Measurements from ENCODE around the gene PTPRT. TPM values are rescaled to one million over a fixed set of nuclear protein-coding genes. Genes with fewer than 3 reads are reported as not detected.

PTPRT gene
- total and polyA plus RNA-seq, 2 of the 13 experiments (the other 11 are each of a cell fraction or from before 2014, with no cell fraction given), result under 0.01 to 0.09 TPM

DNA sequence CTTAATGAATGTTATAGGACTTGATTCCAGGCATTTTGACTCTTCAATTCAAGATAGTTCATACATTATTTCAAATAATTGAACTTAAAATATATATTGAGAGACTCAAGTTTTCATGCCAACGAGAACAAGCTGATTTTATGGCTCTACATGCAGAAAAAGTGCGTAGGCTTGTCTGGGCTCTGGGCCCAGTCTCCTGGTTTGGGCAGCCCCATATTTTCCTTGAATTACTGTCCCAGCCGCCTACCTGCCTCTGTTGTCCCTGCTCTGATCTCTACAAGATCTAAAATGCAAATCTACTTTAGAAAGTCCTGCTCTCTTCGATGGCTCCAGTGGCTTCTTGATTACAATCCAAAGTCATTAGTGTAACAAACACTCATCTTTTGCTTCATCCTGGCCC, 1034.1 kb downstream of the PTPRT start (continued):
- TF ChIP-seq, protein P1, sequence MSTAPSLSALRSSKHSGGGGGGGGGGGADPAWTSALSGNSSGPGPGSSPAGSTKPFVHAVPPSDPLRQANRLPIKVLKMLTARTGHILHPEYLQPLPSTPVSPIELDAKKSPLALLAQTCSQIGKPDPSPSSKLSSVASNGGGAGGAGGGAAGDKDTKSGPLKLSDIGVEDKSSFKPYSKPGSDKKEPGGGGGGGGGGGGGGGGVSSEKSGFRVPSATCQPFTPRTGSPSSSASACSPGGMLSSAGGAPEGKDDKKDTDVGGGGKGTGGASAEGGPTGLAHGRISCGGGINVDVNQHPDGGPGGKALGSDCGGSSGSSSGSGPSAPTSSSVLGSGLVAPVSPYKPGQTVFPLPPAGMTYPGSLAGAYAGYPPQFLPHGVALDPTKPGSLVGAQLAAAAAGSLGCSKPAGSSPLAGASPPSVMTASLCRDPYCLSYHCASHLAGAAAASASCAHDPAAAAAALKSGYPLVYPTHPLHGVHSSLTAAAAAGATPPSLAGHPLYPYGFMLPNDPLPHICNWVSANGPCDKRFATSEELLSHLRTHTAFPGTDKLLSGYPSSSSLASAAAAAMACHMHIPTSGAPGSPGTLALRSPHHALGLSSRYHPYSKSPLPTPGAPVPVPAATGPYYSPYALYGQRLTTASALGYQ (CRISPR knock-in tag; IDR thresholded peaks at IDR 0.05), result no peak
- no peak for TF ChIP-seq SP140L (CRISPR knock-in tag; IDR thresholded peaks at IDR 0.05; ENCODE audit: borderline replicate concordance)
- no peak for TF ChIP-seq NKX3-1 (CRISPR knock-in tag; IDR thresholded peaks at IDR 0.05)
- TF ChIP-seq, protein P2, sequence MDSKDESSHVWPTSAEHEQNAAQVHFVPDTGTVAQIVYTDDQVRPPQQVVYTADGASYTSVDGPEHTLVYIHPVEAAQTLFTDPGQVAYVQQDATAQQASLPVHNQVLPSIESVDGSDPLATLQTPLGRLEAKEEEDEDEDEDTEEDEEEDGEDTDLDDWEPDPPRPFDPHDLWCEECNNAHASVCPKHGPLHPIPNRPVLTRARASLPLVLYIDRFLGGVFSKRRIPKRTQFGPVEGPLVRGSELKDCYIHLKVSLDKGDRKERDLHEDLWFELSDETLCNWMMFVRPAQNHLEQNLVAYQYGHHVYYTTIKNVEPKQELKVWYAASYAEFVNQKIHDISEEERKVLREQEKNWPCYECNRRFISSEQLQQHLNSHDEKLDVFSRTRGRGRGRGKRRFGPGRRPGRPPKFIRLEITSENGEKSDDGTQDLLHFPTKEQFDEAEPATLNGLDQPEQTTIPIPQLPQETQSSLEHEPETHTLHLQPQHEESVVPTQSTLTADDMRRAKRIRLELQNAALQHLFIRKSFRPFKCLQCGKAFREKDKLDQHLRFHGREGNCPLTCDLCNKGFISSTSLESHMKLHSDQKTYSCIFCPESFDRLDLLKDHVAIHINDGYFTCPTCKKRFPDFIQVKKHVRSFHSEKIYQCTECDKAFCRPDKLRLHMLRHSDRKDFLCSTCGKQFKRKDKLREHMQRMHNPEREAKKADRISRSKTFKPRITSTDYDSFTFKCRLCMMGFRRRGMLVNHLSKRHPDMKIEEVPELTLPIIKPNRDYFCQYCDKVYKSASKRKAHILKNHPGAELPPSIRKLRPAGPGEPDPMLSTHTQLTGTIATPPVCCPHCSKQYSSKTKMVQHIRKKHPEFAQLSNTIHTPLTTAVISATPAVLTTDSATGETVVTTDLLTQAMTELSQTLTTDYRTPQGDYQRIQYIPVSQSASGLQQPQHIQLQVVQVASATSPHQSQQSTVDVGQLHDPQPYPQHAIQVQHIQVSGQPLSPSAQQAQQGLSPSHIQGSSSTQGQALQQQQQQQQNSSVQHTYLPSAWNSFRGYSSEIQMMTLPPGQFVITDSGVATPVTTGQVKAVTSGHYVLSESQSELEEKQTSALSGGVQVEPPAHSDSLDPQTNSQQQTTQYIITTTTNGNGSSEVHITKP (CRISPR knock-in tag; IDR thresholded peaks at IDR 0.05; ENCODE audit: low read depth), result no peak
- no peak for TF ChIP-seq SRY (CRISPR knock-in tag; IDR thresholded peaks at IDR 0.05)

DNA sequence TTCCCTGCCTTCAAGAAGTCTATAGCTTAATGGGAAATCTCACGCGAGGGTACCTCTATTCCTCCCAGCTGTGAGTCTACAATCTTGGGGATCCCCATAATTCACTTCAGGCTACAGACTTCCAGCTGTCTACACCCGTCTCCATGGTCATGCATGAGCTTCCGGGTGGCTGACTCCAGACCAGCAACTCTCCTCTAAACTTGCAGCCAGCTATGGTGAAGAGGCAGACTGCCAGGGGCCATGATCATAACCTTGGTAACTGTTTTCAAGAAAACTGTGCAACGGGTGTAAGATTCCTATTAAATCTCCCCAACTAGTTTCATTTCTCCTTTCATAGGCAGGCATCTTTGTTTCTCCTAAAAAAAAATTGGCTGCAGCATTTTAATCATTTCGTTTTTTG, 1037.1 kb downstream of the PTPRT start:
- ChIA-PET CTCF (ENCODE audit: low intra/inter-chr PET ratio, low total read pairs) (no interaction called here), POLR2A (no interaction called here)
- TF ChIP-seq ZNF143 (CRISPR knock-in tag; IDR thresholded peaks at IDR 0.05), result no peak
- TF ChIP-seq ZNF10 (CRISPR knock-in tag; IDR thresholded peaks at IDR 0.05; ENCODE audit: borderline replicate concordance, low read depth), result no peak
- TF ChIP-seq ELF3 (CRISPR knock-in tag; IDR thresholded peaks at IDR 0.05), result no peak
- TF ChIP-seq, protein P3, sequence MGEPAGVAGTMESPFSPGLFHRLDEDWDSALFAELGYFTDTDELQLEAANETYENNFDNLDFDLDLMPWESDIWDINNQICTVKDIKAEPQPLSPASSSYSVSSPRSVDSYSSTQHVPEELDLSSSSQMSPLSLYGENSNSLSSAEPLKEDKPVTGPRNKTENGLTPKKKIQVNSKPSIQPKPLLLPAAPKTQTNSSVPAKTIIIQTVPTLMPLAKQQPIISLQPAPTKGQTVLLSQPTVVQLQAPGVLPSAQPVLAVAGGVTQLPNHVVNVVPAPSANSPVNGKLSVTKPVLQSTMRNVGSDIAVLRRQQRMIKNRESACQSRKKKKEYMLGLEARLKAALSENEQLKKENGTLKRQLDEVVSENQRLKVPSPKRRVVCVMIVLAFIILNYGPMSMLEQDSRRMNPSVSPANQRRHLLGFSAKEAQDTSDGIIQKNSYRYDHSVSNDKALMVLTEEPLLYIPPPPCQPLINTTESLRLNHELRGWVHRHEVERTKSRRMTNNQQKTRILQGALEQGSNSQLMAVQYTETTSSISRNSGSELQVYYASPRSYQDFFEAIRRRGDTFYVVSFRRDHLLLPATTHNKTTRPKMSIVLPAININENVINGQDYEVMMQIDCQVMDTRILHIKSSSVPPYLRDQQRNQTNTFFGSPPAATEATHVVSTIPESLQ (CRISPR knock-in tag; conservative IDR thresholded peaks at IDR 0.05), result no peak
- no peak for TF ChIP-seq CBFB (CRISPR knock-in tag; IDR thresholded peaks at IDR 0.05)
- TF ChIP-seq GABPB1 (CRISPR knock-in tag; IDR thresholded peaks at IDR 0.05), result no peak

More for the DNA sequence above, 1037.1 kb downstream of the PTPRT start:
- H3K27ac ChIP-seq (ENCODE audit: extremely low read length, insufficient read depth, low read length), result no peak overlapping the region
- ATAC-seq, result no peak
- H3K4me3 ChIP-seq (replicated peaks in 1 of 3; ENCODE audit: insufficient read depth in 1 of 3, low read depth in 2 of 3, low read length in 3 of 3), result no peak overlapping the region
- H3K36me3 ChIP-seq (replicated peaks in 1 of 2; ENCODE audit: control insufficient read depth in 1 of 2, insufficient read depth in 2 of 2, low read length in 2 of 2), result no peaks in the 10 kb centered on the region
- 12% methylated on average over 6 of the region's 6 CpGs for WGBS (ENCODE audit: low lambda C conversion rate)
- no peak for DNase-seq (ENCODE audit: low spot score)
- BruUV-seq (replicated peaks), result no TSS peak
- no peak for FAIRE-seq
- in situ Hi-C loops (cut with HindIII; ENCODE audit: extremely low pct_ligation_motif_present, low pct_unique_long_range_greater_than_20kb) (no loop called here), intact Hi-C loops (cut with micrococcal nuclease; ENCODE audit: unreplicated experiment) (no loop called here)
- no peaks in the 10 kb centered on the region for H3K27me3 ChIP-seq (ENCODE audit: control insufficient read depth in 1 of 2, insufficient read depth in 2 of 2, low read length in 2 of 2)
- no peaks in the 10 kb centered on the region for H4K20me1 ChIP-seq (ENCODE audit: insufficient read depth, low read length)
- peaks cover 8% of the 10 kb centered on the region; the same call in 1 of the 2 replicates for H3K9me3 ChIP-seq (ENCODE audit: low read length)
- H3K4me1 ChIP-seq (ENCODE audit: insufficient read depth, low read length), result no peaks in the 10 kb centered on the region
- no peaks in the 10 kb centered on the region for H3K79me2 ChIP-seq (ENCODE audit: insufficient read depth, low read length)
- H2AFZ ChIP-seq (ENCODE audit: low read length), result no peak overlapping the region
- H3K9ac ChIP-seq (ENCODE audit: insufficient read depth, low read depth, low read length), result no peak overlapping the region
- no peak overlapping the region for H3K4me2 ChIP-seq (ENCODE audit: low read depth, low read length)
